Lower leg skin (tissue), 4 donors: Measurements from ENCODE around the gene TNFAIP8. TPM values are rescaled to one million over a fixed set of nuclear protein-coding genes. Genes with fewer than 3 reads are reported as not detected.

Experiments
- DNase-seq, 2 donors: peaks; one replicate each; pipeline ENCODE4 v3.0.0-alpha.2; 2019; ENCODE audit warnings: low spot score in 2 of 2
- H3K4me3 ChIP-seq: fragments of 200-600 bp; sonication (generic); 2 replicates; pipeline ENCODE4 v1.5.1; 2017; ENCODE audit warnings: mild to moderate bottlenecking, low read depth; ENCODE audit not compliant: poor library complexity, severe bottlenecking
- POLR2A ChIP-seq, 2 donors: fragments of 450-650 bp; IDR thresholded peaks; one replicate each; pipeline ENCODE4 v1.6.1; 2016 to 2017; ENCODE audit warnings: antibody characterized with exemption in 2 of 2, mild to moderate bottlenecking in 1 of 2, moderate library complexity in 1 of 2
- WGBS, 2 donors: methylation state at CpG; one replicate each; pipeline ENCODE4 v1.1.5; 2018; 5-methylcytosine and 5-hydroxymethylcytosine counted together
- intact Hi-C: fragments of 100-400 bp; cut with DNase I; formaldehyde crosslinking; loops from one replicate; pipeline ENCODE4 v1.15.0; 2023; ENCODE audit warnings: low total_unique reads
- total RNA-seq, 4 donors: library from RNA; depleted of rRNA; stranded (reverse); fragments of >200 nt; gene quantifications; one replicate each; pipeline ENCODE4 v1.1.0, GENCODE V29; 2016
- TF ChIP-seq, protein P1 (sequence below), 3 donors: fragments of 450-650 bp; IDR thresholded peaks; one replicate each; pipeline ENCODE4 v1.5.1; 2016; ENCODE audit warnings: antibody characterized with exemption in 3 of 3, mild to moderate bottlenecking in 3 of 3, moderate library complexity in 2 of 3

Gene TNFAIP8
- total RNA-seq, 4 donors from 2014 or later, result 52.0 to 61.2 (median 54.7) TPM

GRCh38 chr5:119329666-119330065 lies 26.2 kb upstream of the TNFAIP8 start:
- no peak for DNase-seq
- 77 to 78% methylated on average over 6 of the region's 6 CpGs for WGBS, 2 donors
- TF ChIP-seq, protein P1, sequence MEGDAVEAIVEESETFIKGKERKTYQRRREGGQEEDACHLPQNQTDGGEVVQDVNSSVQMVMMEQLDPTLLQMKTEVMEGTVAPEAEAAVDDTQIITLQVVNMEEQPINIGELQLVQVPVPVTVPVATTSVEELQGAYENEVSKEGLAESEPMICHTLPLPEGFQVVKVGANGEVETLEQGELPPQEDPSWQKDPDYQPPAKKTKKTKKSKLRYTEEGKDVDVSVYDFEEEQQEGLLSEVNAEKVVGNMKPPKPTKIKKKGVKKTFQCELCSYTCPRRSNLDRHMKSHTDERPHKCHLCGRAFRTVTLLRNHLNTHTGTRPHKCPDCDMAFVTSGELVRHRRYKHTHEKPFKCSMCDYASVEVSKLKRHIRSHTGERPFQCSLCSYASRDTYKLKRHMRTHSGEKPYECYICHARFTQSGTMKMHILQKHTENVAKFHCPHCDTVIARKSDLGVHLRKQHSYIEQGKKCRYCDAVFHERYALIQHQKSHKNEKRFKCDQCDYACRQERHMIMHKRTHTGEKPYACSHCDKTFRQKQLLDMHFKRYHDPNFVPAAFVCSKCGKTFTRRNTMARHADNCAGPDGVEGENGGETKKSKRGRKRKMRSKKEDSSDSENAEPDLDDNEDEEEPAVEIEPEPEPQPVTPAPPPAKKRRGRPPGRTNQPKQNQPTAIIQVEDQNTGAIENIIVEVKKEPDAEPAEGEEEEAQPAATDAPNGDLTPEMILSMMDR (IDR thresholded peaks at IDR 0.05), result no peak
- TF ChIP-seq POLR2A (IDR thresholded peaks at IDR 0.05), result no peak
- no peak overlapping the region for H3K4me3 ChIP-seq
- intact Hi-C loops, result no loop called here

GRCh38 chr5:119330367-119331183 lies 25.2 kb upstream of the TNFAIP8 start:
- TF ChIP-seq, protein P1 (IDR thresholded peaks at IDR 0.05), result no peak
- no peak for TF ChIP-seq POLR2A (IDR thresholded peaks at IDR 0.05)
- DNase-seq, result no peak
- intact Hi-C loops, result no loop called here
- 80 to 81% methylated on average over 9 of the region's 9 CpGs for WGBS, 2 donors
- no peak overlapping the region for H3K4me3 ChIP-seq

- intact Hi-C loops, result no loop called here
Measured at GRCh38 chr5:119331566-119332095, 24.2 kb upstream of the TNFAIP8 start.

GRCh38 chr5:119332208-119332607 lies 23.6 kb upstream of the TNFAIP8 start:
- WGBS, 2 donors, result 73 to 80% methylated on average over 4 of the region's 4 CpGs
- intact Hi-C loops, result no loop called here
- TF ChIP-seq POLR2A (IDR thresholded peaks at IDR 0.05), result no peak
- TF ChIP-seq, protein P1 (IDR thresholded peaks at IDR 0.05), result no peak
- H3K4me3 ChIP-seq, result no peak overlapping the region
- DNase-seq, result no peak

More at GRCh38 chr5:119331566-119332095, 24.2 kb upstream of the TNFAIP8 start:
- TF ChIP-seq POLR2A (IDR thresholded peaks at IDR 0.05), result no peak
- TF ChIP-seq, protein P1 (IDR thresholded peaks at IDR 0.05), result no peak
- WGBS, 2 donors, result 83 to 90% methylated on average over 3 of the region's 3 CpGs
- no peak overlapping the region for H3K4me3 ChIP-seq
- no peak for DNase-seq

DNA sequence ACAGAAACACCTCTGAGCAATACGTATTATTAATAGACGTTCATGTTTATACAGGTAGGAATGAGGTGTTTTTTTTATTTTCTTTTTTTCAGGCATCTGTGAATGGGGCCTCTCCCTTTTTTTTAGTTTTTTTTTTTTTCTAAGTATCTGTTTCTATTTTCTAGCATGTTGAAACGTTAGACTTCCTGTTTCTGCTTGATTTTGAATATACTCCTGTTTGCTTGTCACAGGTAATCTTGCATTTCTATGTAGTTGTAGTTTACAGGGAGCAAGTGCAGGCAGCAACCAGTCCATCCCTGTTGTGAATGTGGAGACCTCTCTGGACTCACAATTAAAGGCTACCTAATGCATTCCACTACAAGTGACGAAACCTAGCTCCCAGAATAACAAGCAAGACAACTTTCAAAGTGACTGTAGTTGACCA lies 22.8 kb upstream of the TNFAIP8 start:
- no peak for DNase-seq
- intact Hi-C loops, result no loop called here
- H3K4me3 ChIP-seq, result no peak overlapping the region
- no peak for TF ChIP-seq POLR2A (IDR thresholded peaks at IDR 0.05)
- TF ChIP-seq, protein P1 (IDR thresholded peaks at IDR 0.05), result no peak
- WGBS, 2 donors, result 41 to 55% methylated on average over 4 of the region's 4 CpGs
